ENCODE measurements around the gene HOXA2.
A peak's percentile ranks its signal among the peaks of the same experiment; 100 is the strongest.

DNA sequence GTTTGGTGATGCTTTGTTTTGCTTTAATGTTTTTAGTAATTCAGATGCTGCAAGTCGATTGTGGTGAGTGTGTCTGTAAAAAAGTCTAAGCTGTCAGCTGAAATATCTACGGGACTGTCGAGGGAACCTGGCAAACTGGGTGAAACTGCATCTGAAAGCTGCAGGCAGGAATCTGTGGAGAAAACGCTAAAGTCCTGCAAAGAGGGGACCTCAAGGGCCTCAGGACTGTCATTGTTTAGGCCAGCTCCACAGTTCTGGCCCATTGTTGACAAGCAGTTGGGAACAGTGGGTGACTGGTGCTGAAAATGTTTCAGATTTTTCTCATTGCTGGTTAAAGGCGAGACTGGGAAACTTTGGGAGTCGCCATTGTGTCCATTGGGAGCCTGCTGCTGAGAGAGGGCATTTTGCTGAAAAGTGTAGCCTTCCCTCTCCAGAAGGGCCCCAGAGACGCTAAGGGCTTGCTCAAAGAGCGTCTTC lies 1.8 kb downstream of the HOXA2 start:
- TF ChIP-seq, protein P1, sequence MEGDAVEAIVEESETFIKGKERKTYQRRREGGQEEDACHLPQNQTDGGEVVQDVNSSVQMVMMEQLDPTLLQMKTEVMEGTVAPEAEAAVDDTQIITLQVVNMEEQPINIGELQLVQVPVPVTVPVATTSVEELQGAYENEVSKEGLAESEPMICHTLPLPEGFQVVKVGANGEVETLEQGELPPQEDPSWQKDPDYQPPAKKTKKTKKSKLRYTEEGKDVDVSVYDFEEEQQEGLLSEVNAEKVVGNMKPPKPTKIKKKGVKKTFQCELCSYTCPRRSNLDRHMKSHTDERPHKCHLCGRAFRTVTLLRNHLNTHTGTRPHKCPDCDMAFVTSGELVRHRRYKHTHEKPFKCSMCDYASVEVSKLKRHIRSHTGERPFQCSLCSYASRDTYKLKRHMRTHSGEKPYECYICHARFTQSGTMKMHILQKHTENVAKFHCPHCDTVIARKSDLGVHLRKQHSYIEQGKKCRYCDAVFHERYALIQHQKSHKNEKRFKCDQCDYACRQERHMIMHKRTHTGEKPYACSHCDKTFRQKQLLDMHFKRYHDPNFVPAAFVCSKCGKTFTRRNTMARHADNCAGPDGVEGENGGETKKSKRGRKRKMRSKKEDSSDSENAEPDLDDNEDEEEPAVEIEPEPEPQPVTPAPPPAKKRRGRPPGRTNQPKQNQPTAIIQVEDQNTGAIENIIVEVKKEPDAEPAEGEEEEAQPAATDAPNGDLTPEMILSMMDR (IDR thresholded peaks at IDR 0.05; ENCODE audit: control extremely low read depth in 1 of 3, insufficient read depth in 1 of 3, low read depth in 1 of 3, low read length in 3 of 3), result no peak
- TF ChIP-seq EZH2 (IDR thresholded peaks at IDR 0.05; ENCODE audit: low read depth, low read length, severe bottlenecking) (no peak), SP2 (IDR thresholded peaks at IDR 0.05; ENCODE audit: low read length) (no peak), CHD2 (IDR thresholded peaks at IDR 0.05; ENCODE audit: low read length) (no peak), JUND (IDR thresholded peaks at IDR 0.05; ENCODE audit: low read length) (no peak), TAF1 (IDR thresholded peaks at IDR 0.05; ENCODE audit: low read depth, low read length) (no peak), BRCA1 (IDR thresholded peaks at IDR 0.05; ENCODE audit: low read depth, low read length) (no peak), EP300 (IDR thresholded peaks at IDR 0.05; ENCODE audit: borderline replicate concordance in 1 of 2, low read depth in 2 of 2, low read length in 2 of 2) (no peak), CEBPB (IDR thresholded peaks at IDR 0.05; ENCODE audit: low read depth, low read length) (no peak)
- TF ChIP-seq, protein P2, sequence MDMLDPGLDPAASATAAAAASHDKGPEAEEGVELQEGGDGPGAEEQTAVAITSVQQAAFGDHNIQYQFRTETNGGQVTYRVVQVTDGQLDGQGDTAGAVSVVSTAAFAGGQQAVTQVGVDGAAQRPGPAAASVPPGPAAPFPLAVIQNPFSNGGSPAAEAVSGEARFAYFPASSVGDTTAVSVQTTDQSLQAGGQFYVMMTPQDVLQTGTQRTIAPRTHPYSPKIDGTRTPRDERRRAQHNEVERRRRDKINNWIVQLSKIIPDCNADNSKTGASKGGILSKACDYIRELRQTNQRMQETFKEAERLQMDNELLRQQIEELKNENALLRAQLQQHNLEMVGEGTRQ (IDR thresholded peaks at IDR 0.05; ENCODE audit: low read length), result no peak
- TF ChIP-seq, protein P3, sequence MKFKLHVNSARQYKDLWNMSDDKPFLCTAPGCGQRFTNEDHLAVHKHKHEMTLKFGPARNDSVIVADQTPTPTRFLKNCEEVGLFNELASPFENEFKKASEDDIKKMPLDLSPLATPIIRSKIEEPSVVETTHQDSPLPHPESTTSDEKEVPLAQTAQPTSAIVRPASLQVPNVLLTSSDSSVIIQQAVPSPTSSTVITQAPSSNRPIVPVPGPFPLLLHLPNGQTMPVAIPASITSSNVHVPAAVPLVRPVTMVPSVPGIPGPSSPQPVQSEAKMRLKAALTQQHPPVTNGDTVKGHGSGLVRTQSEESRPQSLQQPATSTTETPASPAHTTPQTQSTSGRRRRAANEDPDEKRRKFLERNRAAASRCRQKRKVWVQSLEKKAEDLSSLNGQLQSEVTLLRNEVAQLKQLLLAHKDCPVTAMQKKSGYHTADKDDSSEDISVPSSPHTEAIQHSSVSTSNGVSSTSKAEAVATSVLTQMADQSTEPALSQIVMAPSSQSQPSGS (IDR thresholded peaks at IDR 0.05; ENCODE audit: low read length), result peak; percentile 55; the same call in 1 of the 2 replicates
